Left hindlimb (tissue), 1 donor: ENCODE results near the gene SLC25A4.
A peak's percentile ranks its signal among the peaks of the same experiment; 100 is the strongest.
"Not testable (repeated sequence)": the region's sequence is repeated elsewhere in the genome, so short reads cannot be mapped to it uniquely, and the experiment has no call there.

Experiments used
- DNase-seq: peaks from one replicate; pipeline ENCODE4 v3.0.0-alpha.2; 2018

Gene SLC25A4

DNA sequence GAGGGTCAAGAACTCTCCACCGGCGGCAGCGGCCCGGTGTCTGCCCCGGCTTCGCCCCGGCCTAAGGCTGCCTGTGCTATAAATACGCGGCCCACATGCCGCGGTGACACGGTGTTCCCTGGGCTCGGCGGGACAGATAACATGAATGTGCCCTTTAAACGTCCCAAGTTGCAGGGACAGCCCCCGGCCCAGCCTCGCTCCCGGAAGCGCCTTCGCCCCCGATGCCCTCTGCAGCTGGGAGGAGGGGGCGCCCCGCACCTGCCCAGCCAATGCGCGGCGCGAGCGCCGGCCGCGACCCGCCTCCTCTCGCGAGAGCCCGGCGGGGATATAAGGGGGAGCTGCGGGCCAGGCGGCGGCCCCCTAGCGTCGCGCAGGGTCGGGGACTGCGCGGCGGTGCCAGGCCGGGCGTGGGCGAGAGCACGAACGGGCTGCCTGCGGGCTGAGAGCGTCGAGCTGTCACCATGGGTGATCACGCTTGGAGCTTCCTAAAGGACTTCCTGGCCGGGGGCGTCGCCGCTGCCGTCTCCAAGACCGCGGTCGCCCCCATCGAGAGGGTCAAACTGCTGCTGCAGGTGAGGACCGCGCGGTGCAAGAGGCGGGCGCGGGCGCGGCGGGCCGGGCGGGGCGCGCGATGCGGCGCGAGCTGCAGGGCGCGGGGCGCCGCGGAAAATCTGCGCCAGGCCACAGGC lies at the start of gene SLC25A4:
TSS of gene SLC25A4 (plus strand) at position 355 of the 689 bp plus-strand sequence. CDS start at position 462, 107 bp downstream.
- DNase-seq = peak; percentile 85

DNA sequence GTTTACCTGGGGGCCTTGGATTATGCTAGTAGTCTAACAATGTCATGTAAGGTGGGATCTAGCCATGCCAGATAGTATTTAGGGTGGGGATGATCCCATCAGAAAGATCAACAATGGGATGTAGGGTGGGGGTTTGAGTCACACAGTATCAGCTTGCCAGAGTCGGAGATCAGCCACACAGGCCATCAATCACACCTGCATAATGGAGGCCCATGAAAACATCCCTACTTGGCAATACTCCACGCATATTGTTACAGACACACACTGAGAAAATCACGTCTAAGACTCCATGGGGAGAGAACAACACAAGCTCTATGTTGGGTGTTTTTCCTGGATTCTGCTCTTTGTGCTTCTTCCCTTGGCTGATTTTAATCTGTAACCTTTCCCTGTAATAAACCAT lies 49.5 kb upstream of the SLC25A4 start:
- DNase-seq = no peak

DNA sequence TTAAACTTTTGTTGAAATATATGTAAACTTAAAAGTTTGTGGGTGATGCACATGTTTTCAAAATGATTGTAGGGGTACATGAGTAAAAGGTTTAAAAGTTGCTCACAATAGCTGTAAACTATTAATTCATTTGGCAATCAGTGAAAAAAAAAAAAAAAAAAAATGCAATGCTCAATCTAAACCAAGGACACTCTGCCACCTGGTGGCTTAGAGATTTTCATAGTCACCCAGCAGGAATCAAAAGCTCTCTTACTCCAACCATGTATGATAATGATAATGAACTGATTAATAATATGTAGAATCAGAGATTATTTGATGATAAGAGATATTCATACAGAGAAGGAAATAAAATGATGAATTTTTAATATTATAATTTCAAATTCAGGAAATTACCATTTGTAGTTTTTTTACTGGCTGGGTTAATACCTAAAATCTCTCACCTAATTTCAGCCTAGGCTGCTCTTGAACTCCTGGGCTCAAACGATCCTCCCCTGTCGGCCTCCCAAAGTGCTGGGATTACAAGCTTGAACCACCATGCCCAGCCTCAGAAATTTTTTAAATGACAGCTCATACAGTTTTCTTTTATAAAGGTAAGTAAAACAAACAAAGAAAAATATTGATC lies 46.9 kb upstream of the SLC25A4 start:
- DNase-seq = no peak

DNA sequence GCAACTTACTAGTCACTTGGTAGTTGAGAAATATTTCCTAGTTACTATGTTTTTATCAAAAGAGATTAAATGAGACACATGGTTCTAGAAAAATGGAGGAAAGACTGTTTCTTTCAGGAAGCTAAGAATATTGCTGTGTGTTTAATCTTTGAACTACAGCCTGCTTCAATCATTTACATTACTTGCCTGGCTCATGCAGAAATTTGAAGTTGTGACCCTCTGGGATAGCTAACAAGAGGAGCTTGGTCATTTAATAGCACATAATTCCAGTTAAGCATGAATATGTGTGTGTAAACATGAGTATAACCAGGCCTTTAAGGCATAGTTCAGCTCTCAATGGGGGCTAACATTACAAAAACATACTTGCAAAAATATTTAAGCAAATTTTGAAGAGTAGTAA lies 44.6 kb upstream of the SLC25A4 start:
- no peak for DNase-seq

DNA sequence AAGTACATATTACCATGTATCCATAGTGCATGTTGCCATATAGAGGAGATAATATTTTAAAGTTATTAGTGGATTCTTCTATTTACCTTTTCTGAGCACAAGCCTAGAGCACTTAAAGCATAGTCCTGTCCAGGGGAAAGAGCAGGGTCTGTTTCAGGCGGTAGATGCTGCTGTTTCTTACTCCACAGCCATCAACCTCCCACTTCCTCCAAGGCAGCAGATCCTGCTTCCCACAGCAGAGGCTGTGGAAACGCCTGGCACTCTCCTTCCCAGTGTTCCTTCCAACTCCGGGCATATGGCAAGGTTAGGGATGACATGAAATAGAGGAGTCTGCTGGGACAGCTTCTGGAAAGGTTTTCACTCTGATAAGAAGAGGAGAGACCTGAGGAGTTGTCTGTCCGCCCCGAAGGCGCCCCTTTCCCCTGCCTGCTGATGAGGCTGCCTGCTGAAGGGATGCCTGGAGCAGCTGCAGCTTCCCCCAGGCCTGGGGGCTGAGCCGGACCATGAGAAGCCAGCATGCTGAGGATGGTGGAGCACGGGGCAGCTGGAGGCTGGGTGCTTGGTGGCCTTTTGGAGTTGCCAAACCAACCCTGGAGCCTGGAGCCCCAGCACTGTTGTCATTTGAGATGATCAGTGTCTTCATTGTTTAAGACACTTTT lies 43.9 kb upstream of the SLC25A4 start:
- DNase-seq = no peak

DNA sequence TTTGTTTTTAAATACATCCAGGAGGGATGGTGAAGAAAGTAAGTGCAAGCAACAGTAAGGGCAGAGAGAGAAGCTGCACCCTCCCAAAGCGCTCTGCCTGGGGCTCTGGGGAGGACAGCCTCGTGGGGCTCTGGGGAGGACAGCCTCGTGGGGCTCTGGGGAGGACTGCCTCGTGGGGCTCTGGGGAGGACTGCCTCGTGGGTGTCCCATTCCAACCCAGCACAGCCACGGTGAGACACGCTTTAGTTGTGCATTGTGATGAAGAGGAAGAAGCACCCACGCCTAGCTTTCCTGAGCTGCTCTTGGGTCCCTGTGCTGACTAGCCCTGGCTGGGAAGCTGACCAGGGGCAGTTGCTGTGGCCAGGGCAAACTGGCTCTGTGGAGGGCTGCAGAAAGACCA lies 43.1 kb upstream of the SLC25A4 start:
- DNase-seq = no peak

DNA sequence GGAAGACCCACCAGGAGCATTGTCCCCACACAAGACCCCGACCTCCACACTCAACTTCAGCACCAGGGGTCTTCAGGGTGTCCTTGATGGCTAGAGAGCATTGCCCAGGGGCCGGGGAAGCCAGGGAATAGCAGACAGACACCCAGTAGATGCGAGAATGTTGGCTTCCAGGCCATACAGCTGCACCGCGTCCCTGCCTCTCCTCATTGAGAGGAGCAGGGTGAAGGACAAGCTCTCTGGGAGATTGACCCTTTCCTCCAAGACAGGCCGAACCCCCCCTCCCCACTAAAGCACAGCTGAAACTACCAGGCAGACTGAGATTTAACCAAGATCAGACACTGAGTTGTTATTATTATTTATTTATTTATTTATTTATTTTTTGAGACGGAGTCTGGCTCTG lies 42.6 kb upstream of the SLC25A4 start:
- DNase-seq = no peak

DNA sequence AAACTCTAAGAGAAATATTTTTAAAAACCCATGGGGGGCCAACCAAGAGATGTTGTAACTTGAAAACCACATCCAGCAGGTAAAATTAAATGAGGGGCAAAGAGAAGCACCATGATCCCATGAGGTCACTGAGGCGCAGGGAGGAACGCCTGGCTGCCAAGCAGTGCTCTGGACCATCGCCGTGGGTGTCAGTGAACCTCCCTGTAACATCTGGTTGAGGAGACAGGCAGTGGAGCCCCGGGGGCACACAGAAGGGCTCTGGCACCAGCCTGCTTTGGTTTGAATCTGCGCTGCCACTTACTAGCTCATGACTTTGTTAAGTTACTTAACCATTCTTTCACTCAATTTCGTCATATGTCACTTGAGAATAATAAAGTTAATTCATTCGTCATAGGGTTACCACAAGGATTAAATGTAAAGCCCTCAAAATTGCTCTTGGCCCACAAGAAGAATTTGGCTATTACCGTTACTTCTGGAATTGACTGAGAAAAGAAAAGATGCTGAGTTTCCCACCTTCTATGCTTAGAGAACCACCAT lies 41.6 kb upstream of the SLC25A4 start:
- DNase-seq = no peak

DNA sequence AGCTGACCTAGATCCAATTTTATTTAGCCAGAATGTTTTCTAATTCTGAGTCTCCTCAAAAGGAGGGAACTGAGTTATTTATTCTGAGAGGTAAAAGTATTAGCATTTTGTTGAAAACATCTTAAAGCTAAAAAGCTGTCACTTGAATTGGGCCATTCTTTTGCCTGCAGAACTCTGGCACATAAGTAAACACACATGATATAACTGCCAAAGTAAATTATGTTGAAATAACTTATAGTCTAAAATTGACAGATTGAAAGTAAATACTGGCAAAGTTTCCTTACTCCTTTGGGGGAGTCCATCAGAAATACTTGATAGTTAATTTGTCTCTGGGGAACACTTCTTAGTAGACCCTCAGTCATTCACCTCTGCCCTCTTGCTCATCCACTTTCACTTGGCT lies 38.3 kb upstream of the SLC25A4 start:
- no peak for DNase-seq

DNA sequence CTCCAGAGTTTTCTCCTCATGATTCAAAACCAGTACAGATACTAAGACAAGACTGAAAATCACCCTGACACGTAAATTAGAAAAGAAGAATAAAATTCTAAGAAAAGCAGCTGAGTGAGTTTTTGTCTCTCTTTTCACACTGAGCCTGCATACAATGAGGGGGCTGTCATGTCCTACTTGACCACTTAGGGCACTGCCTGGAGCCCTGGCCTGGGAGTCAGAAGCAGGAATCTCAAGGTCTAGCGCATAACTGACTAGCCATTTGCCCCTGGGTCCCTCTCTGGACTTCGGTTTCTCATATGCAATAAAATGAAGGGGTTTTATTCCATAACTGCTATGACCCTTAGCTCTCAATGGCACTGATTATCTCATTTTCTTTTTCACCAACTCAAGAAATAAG lies 36.7 kb upstream of the SLC25A4 start:
- no peak for DNase-seq

DNA sequence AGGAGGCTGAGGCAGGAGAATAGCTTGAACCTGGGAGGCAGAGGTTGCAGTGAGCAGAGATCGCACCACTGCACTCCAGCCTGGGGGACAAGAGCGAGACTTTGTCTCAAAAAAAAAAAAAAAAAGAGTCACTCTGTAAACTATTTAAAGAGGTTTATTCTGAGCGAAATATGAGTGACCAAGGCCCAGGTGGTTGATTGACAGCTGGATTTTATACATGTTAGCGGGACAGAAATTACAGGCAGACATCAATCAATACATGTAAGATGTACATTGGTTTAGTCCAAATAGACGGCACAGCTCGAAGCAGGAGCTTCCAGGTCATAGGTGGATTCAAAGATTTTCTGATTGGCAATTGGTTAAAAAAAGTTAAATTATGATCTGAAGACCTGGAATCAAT lies 35.5 kb upstream of the SLC25A4 start:
- not testable (repeated sequence) for DNase-seq

DNA sequence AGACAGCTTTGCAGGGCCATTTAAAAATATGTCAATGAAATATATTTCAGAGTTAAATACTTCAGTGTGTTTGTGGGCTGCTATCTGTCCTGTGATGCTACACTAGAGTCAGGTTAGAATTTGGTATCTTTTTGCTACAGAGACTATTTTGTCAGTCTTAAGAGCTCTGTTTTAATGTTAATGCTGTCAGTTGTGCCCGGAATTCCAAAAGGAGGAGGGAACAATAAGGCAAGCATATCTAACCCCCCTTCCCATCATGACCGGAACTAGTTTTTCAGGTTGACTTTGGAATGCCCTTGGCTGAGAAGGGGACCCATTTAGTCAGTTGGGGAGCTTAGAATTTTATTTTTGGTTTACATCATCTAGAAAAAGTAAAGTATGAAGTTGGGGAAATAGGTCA lies 34.9 kb upstream of the SLC25A4 start:
- no peak for DNase-seq

DNA sequence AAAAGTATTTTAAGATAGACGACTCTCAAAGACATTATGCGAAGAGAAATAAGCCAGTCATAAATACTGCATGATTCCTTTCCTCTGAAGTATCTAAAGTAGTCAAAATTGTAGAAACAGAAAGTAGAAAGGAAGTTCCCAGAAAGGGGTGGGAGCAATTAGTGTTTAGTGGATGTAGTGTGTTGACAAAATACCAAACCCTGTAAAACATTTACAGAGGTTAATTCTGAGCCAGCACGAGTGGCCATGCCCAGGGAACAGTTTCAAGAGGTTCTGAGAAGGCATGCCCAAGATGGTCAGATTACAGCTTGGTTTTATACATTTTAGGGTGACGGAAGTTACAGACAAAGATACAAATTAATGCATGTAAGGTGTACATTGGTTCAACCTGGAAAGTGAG lies 34.4 kb upstream of the SLC25A4 start:
- DNase-seq = no peak

DNA sequence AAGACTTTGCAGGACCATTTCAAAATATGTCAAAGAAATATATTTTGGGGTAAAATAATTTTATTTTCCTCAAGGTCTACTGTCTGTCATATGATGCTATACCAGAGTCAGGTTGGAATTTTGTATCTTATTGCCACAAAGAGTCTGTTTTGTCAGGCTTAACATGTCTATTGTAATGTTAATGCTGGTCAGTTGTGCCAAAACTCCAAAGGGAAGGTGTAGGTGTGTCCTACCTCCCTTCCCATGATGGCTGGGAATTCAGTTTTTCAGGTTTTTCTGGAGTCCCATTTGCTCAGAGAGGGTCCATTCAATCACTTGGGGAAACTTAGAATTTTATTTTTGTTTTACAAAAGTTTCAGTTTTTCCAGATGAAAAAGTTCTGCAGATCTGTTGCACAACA lies 33.3 kb upstream of the SLC25A4 start:
- no peak for DNase-seq

DNA sequence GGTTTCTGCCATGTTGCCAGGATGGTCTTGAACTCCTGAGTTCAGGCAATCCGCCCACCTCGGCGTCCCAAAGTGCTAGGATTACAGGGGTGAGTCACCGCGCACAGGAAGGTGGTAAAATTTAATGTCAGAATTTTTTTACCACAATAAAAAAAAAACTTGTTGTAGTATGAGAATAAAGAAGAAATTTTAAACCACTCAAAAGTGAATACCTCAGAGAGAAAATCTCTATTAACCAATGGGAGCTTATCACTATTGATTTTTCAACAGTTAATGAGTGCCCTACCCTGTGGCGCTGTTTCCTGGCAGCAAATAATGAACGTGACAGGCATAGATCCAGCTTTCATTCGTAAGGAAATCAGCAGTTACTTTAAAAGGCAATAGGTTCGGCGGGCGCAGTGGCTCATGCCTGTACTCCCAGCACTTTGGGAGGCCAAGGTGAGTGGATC lies 32.7 kb upstream of the SLC25A4 start:
- no peak for DNase-seq

DNA sequence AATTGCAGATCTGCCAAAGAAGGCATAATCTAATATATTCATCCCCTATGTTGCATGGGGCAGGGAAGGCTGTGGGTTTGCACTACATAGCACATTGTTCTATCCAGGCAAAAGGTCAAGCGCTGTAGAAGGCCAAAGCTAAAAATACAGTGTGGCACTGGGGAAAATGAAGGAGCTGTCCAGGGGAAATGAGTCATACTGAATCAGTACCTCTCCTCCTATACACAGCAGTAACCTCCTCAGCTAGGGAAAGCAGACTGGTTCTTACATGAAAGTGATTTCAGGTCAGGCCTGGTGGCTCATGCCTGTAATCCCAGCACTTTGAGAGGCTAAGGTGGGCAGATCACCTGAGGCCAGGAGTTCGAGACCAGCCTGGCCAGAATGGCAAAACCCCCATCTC lies 31.0 kb upstream of the SLC25A4 start:
- peak; percentile 40 for DNase-seq

DNA sequence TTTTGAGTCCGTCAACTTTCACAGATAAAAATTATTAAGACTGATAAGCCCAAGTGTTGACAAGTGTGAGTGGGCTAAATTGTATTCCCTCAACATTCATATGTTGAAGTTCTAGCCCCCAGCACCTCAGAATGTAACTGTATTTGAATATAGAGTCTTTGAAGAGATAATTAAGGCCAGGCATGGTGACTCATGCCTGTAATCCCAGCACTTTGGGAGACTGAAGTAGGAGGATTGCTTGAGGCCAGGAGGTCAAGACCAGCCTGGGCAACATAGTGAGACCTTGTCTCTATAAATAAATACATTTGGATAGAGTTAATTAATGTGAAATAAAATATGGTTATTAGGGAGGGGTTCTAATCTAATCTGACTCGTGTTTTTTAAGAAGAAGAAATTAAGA lies 29.7 kb upstream of the SLC25A4 start:
- DNase-seq = no peak

DNA sequence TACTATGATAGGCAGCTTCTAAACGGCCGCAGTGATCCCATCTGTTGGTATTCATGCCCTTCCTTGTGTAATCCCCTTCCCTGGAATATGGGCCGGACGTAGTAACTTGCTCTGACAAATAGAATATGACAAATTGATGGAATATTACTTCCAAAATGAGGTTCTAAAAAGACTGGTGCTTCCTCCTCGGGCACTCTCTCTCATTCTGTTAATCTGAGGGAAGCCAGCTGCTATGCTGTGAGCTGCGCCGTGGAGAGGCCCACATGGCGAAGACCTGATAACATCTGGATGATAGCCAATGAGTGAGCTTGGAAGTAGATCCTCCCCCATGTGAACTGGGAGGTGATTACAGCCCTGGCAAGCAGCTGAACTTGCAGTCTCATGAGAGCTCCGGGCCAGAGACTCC lies 27.2 kb upstream of the SLC25A4 start:
- no peak for DNase-seq

DNA sequence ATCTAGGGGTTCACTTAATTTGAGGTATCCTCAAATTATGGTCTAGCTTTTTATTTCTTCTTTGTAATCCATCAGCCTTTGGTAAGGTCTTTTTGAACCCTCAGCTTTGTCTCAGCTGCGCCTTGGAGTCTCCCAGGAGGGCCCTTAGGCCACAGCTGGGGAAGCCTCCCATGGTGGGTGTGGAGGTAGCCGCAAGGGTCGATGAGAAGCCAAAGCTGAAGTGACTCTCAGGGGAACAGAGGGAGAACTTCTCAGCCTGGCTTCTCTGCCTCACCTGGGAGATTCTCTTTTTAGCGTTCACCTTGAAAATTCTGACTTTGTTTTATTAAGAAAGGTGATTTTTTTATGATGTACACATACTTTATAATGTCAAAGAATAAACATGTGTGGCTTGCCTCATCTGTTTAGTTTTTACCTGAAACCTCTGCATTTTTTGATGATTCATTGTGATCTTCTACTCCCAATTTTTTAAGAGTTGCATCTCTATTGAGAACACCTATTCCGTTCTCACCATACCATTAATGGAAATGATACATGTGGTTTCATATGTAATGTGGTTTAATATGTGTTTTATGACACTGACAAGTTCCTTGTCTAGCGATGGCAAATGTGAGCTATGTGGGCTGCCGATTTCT lies 25.6 kb upstream of the SLC25A4 start:
- no peak for DNase-seq

DNA sequence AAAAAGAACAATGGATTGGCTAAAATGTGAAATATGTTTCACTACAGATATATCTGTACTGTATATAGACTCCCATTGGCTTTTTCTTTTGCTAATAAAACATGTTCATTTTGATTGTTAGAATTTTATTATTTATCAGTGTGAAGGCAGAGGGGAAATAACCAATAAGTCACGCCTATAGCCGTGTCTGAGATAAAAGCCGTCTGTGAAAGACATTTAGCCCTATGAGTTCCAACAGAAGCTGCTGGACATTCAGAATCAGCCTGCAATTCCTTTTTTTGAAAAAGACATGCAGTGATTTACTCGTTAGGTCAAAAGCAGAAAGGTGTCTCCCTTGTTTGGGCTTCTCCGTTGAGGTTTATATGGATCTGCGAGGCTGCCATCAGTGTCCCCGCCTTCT lies 24.2 kb upstream of the SLC25A4 start:
- DNase-seq = no peak

DNA sequence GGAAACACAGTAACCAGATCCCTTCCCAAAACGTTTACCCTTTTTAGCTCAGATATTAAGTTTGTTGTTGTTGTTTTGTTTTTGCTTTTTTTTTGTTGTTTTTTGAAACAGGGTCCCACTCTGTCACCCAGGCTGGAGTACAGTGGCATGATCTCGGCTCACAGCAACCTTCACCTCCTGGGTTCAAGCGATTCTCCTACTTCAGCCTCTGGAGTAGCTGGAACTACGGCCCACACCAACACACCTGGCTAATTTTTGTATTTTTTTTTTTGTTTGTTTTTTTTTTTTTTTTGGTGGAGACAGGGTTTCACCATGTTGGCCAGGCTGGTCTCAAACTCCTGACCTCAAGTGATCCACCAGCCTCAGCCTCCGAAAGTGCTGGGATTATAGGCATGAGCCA lies 23.6 kb upstream of the SLC25A4 start:
- not testable (repeated sequence) for DNase-seq

DNA sequence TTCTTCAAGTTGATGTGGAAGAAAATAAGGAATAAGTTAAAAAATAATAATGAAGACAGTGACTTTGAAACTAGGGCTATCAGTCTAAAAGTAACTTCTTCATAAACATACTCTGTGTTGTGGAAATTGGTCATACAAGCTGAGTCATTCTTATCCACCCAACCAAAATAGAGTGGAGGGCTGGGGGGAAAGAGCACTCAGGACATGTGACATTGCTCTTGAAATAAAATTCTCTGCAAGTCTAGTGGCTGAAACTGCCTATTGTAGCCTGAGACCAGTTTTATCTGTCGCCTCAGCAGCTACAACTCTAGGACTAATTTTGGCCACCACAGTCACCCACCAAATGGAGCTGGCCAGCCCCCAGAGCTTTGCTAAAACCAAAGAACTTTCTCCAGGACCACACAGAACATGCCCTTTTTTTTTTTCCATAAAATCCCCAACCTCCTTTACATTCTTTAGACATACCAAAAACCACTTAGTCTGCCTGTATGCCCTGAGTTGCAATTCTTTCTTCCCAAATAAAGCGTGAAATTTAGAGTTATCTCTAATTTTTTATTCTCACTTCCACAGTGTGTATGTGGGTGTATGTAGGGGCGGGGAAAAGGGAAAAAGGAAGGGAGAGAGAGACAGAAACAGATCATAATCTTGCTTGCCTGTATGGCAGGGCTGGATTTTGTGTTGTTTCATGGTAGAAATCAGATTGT lies 23.0 kb upstream of the SLC25A4 start:
- no peak for DNase-seq

DNA sequence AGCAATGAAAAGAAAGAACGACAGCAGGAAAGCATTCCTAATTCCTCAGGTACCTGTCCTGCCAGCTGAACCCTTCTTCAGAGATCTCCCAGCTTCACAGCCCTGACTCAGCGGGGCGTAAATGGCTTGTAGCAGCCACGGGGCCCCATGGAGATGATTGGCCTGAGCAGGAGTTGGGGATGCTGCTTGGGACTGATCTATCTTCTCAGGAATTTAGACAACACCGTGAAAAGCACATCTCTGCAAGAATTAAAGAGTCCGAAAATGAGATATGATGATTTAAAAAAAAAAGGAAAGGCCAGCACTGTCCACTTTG lies 22.5 kb upstream of the SLC25A4 start:
- no peak for DNase-seq
